ENCODE results near the gene SYNGR2. TPM values are rescaled to one million over a fixed set of nuclear protein-coding genes. Genes with fewer than 3 reads are reported as not detected.
A peak's percentile ranks its signal among the peaks of the same experiment; 100 is the strongest.

SYNGR2 gene
- total RNA-seq, 1 donor from 2014 or later: 19.3 TPM

- Mint-ChIP-seq H3K9me3 (no peaks in the 10 kb centered on the region), H3K27me3 (ENCODE audit: low read depth) (no peaks in the 10 kb centered on the region), H3K4me1 (no peaks in the 10 kb centered on the region), H3K4me3 (no peak overlapping the region), H3K36me3 (ENCODE audit: low read depth) (no peaks in the 10 kb centered on the region), H3K27ac (ENCODE audit: unreplicated experiment) (no peak overlapping the region)
- DNase-seq (ENCODE audit: low read depth, low spot score): no peak
- no peak for TF ChIP-seq CTCF (conservative IDR thresholded peaks at IDR 0.05)
Observed at GRCh38 chr17:78163881-78164747, 4.3 kb upstream of the SYNGR2 start.

GRCh38 chr17:78164748-78165607, 3.4 kb upstream of the SYNGR2 start:
- H3K27me3 Mint-ChIP-seq (ENCODE audit: low read depth): no peaks in the 10 kb centered on the region
- H3K27ac Mint-ChIP-seq (ENCODE audit: unreplicated experiment): no peak overlapping the region

GRCh38 chr17:78166416-78166815, 2.0 kb upstream of the SYNGR2 start:
- Mint-ChIP-seq H3K4me3 (peak overlapping the region; percentile 34), H3K4me1 (no peaks in the 10 kb centered on the region), H3K27me3 (ENCODE audit: low read depth) (no peaks in the 10 kb centered on the region), H3K9me3 (no peaks in the 10 kb centered on the region), H3K27ac (ENCODE audit: unreplicated experiment) (no peak overlapping the region), H3K36me3 (ENCODE audit: low read depth) (no peaks in the 10 kb centered on the region)
- TF ChIP-seq CTCF (conservative IDR thresholded peaks at IDR 0.05): no peak
- no peak for DNase-seq (ENCODE audit: low read depth, low spot score)

More at GRCh38 chr17:78164748-78165607, 3.4 kb upstream of the SYNGR2 start:
- no peak for TF ChIP-seq CTCF (conservative IDR thresholded peaks at IDR 0.05)
- H3K36me3 Mint-ChIP-seq (ENCODE audit: low read depth): no peaks in the 10 kb centered on the region
- no peaks in the 10 kb centered on the region for H3K9me3 Mint-ChIP-seq
- no peak overlapping the region for H3K4me3 Mint-ChIP-seq
- DNase-seq (ENCODE audit: low read depth, low spot score): no peak
- no peaks in the 10 kb centered on the region for H3K4me1 Mint-ChIP-seq

GRCh38 chr17:78168903-78169793, 767 bp downstream of the SYNGR2 start:
- Mint-ChIP-seq H3K9me3 (no peaks in the 10 kb centered on the region), H3K4me3 (peak overlapping the region; percentile 86), H3K27ac (ENCODE audit: unreplicated experiment) (no peak overlapping the region), H3K27me3 (ENCODE audit: low read depth) (no peaks in the 10 kb centered on the region), H3K36me3 (ENCODE audit: low read depth) (no peaks in the 10 kb centered on the region), H3K4me1 (peaks cover 13% of the 10 kb centered on the region)
- DNase-seq (ENCODE audit: low read depth, low spot score): no peak
- no peak for TF ChIP-seq CTCF (conservative IDR thresholded peaks at IDR 0.05)

All from neural crest cell (in vitro differentiated cells).